Endothelial cell (in vitro differentiated cells): ENCODE measurements around the gene LHX4. TPM values are rescaled to one million over a fixed set of nuclear protein-coding genes. Genes with fewer than 3 reads are reported as not detected.

Experiments
- DNase-seq: peaks from one replicate; pipeline ENCODE4 v3.0.0; 2021; ENCODE audit warnings: low spot score
- H3K27ac Mint-ChIP-seq: one replicate; pipeline ENCODE4 v1.8.0; 2021; ENCODE audit warnings: mixed read lengths, inconsistent platforms; ENCODE audit not compliant: unreplicated experiment
- H3K27me3 Mint-ChIP-seq: one replicate; pipeline ENCODE4 v1.8.0; 2021; ENCODE audit warnings: mild to moderate bottlenecking, moderate library complexity, mixed read lengths, inconsistent platforms; ENCODE audit not compliant: unreplicated experiment
- H3K36me3 Mint-ChIP-seq: one replicate; pipeline ENCODE4 v1.8.0; 2021; ENCODE audit warnings: mild to moderate bottlenecking, low read depth, mixed read lengths, inconsistent platforms; ENCODE audit not compliant: unreplicated experiment
- H3K4me1 Mint-ChIP-seq: one replicate; pipeline ENCODE4 v1.8.0; 2021; ENCODE audit warnings: mild to moderate bottlenecking, mixed read lengths, inconsistent platforms; ENCODE audit not compliant: unreplicated experiment
- H3K4me3 Mint-ChIP-seq: one replicate; pipeline ENCODE4 v1.8.0; 2021; ENCODE audit warnings: mild to moderate bottlenecking, mixed read lengths, inconsistent platforms; ENCODE audit not compliant: unreplicated experiment
- H3K9me3 Mint-ChIP-seq: one replicate; pipeline ENCODE4 v1.8.0; 2021; ENCODE audit warnings: mixed read lengths, inconsistent platforms; ENCODE audit not compliant: unreplicated experiment
- CTCF ChIP-seq: fragments of 200-600 bp; sonication (generic); IDR thresholded peaks from one replicate; pipeline ENCODE4 v1.5.0; 2021; ENCODE audit warnings: antibody characterized with exemption; ENCODE audit not compliant: unreplicated experiment
- total RNA-seq: library from RNA; stranded (reverse); fragmentation: NEBNext Ultra II Directional; extraction: Animal tissue kit (Norgen Biotek cat#: 25700); gene quantifications from one replicate; pipeline ENCODE4 v1.2.1, GENCODE V29; 2021; ENCODE audit not compliant: unreplicated experiment

The LHX4 gene
- total RNA-seq, 1 donor from 2014 or later = 1.5 TPM

GRCh38 chr1:180196436-180197003, 33.5 kb upstream of the LHX4 start:
- Mint-ChIP-seq H3K9me3 (no peaks in the 10 kb centered on the region), H3K27ac (no peak overlapping the region)

GRCh38 chr1:180197231-180197630, 32.8 kb upstream of the LHX4 start:
- Mint-ChIP-seq H3K4me1 (peaks cover 5% of the 10 kb centered on the region), H3K27ac (no peak overlapping the region), H3K36me3 (peaks cover 21% of the 10 kb centered on the region), H3K9me3 (no peaks in the 10 kb centered on the region), H3K4me3 (no peak overlapping the region), H3K27me3 (peaks cover 15% of the 10 kb centered on the region)
- no peak for DNase-seq
- no peak for TF ChIP-seq CTCF

More at GRCh38 chr1:180196436-180197003, 33.5 kb upstream of the LHX4 start:
- DNase-seq = no peak
- H3K4me3 Mint-ChIP-seq = no peak overlapping the region
- peaks cover 26% of the 10 kb centered on the region for H3K36me3 Mint-ChIP-seq
- TF ChIP-seq CTCF = no peak
- peaks cover 6% of the 10 kb centered on the region for H3K4me1 Mint-ChIP-seq
- peaks cover 15% of the 10 kb centered on the region for H3K27me3 Mint-ChIP-seq

GRCh38 chr1:180198196-180198595, 31.9 kb upstream of the LHX4 start:
- Mint-ChIP-seq H3K4me3 (no peak overlapping the region), H3K4me1 (peaks cover 2% of the 10 kb centered on the region), H3K9me3 (no peaks in the 10 kb centered on the region), H3K36me3 (peaks cover 14% of the 10 kb centered on the region), H3K27ac (no peak overlapping the region), H3K27me3 (peaks cover 11% of the 10 kb centered on the region)
- no peak for TF ChIP-seq CTCF
- no peak for DNase-seq

- peaks cover 2% of the 10 kb centered on the region for H3K4me1 Mint-ChIP-seq
- no peak for TF ChIP-seq CTCF
- H3K36me3 Mint-ChIP-seq = peaks cover 13% of the 10 kb centered on the region
- DNase-seq = no peak
- H3K9me3 Mint-ChIP-seq = no peaks in the 10 kb centered on the region
- H3K4me3 Mint-ChIP-seq = no peak overlapping the region
- no peak overlapping the region for H3K27ac Mint-ChIP-seq
- H3K27me3 Mint-ChIP-seq = peaks cover 11% of the 10 kb centered on the region
These were observed 31.5 kb upstream of the LHX4 start for GRCh38 chr1:180198611-180199010.

- H3K9me3 Mint-ChIP-seq = no peaks in the 10 kb centered on the region
- TF ChIP-seq CTCF = no peak
- peaks cover 2% of the 10 kb centered on the region for H3K4me1 Mint-ChIP-seq
These were observed 31.0 kb upstream of the LHX4 start for GRCh38 chr1:180199018-180199417.

More at GRCh38 chr1:180199018-180199417, 31.0 kb upstream of the LHX4 start:
- Mint-ChIP-seq H3K4me3 (no peak overlapping the region), H3K27ac (no peak overlapping the region), H3K27me3 (peaks cover 11% of the 10 kb centered on the region), H3K36me3 (peaks cover 13% of the 10 kb centered on the region)
- DNase-seq = no peak
